SK-N-SH treated with all-trans-retinoic acid at 6 μM for 48 hours (cell line): Measurements from ENCODE around the gene PSMB5.

Experiments
- ATAC-seq: fragments of 200-7000 bp; cut with Tn5 transposase; 3 replicates; pipeline ENCODE4 v1.9.1; 2020; ENCODE audit warnings: mild to moderate bottlenecking, moderate library complexity
- ARNTL ChIP-seq: fragments of 450-650 bp; formaldehyde crosslinking; IDR thresholded peaks from 2 replicates; pipeline ENCODE4 v1.5.0; 2020; ENCODE audit warnings: low read depth, mild to moderate bottlenecking, moderate library complexity, borderline replicate concordance
- BACH2 ChIP-seq: fragments of 250-450 bp; sonication (Bioruptor Pico); IDR thresholded peaks from 2 replicates; pipeline ENCODE4 v1.9.0; 2021; ENCODE audit warnings: mild to moderate bottlenecking, borderline replicate concordance
- CSDC2 ChIP-seq: fragments of 250-450 bp; sonication (Bioruptor Pico); IDR thresholded peaks from 2 replicates; pipeline ENCODE4 v1.5.0; 2020; ENCODE audit warnings: mild to moderate bottlenecking, moderate library complexity
- ESRRG ChIP-seq: fragments of 250-450 bp; sonication (Bioruptor Pico); IDR thresholded peaks from 2 replicates; pipeline ENCODE4 v1.6.1; 2021; ENCODE audit warnings: mild to moderate bottlenecking
- GLIS3 ChIP-seq: fragments of 250-450 bp; sonication (Bioruptor Pico); IDR thresholded peaks from 2 replicates; pipeline ENCODE4 v1.5.0; 2020; ENCODE audit warnings: mild to moderate bottlenecking, moderate library complexity
- OSR1 ChIP-seq: fragments of 250-450 bp; sonication (Bioruptor Pico); IDR thresholded peaks from 2 replicates; pipeline ENCODE4 v1.8.0; 2022; ENCODE audit warnings: moderate library complexity, mild to moderate bottlenecking, inconsistent platforms
- PPARA ChIP-seq: fragments of 250-450 bp; sonication (Bioruptor Pico); IDR thresholded peaks from 2 replicates; pipeline ENCODE4 v1.5.0; 2020; ENCODE audit warnings: mild to moderate bottlenecking, borderline replicate concordance
- RARB ChIP-seq: fragments of 250-450 bp; sonication (Bioruptor Pico); IDR thresholded peaks from 2 replicates; pipeline ENCODE4 v1.8.0; 2021; ENCODE audit warnings: mild to moderate bottlenecking, moderate library complexity
- SNAI2 ChIP-seq: fragments of 250-450 bp; sonication (Bioruptor Pico); IDR thresholded peaks from 2 replicates; pipeline ENCODE4 v1.5.0; 2020; ENCODE audit warnings: mild to moderate bottlenecking, moderate library complexity
- TCF4 ChIP-seq: fragments of 250-450 bp; sonication (Bioruptor Pico); IDR thresholded peaks from 2 replicates; pipeline ENCODE4 v1.8.0; 2021; ENCODE audit warnings: mild to moderate bottlenecking, moderate library complexity, borderline replicate concordance
- TOX ChIP-seq: fragments of 250-450 bp; sonication (Bioruptor Pico); IDR thresholded peaks from 2 replicates; pipeline ENCODE4 v1.8.0; 2021; ENCODE audit warnings: mild to moderate bottlenecking, moderate library complexity, borderline replicate concordance
- ZC3H10 ChIP-seq: fragments of 250-450 bp; sonication (Bioruptor Pico); IDR thresholded peaks from 2 replicates; pipeline ENCODE4 v1.5.1; 2021; ENCODE audit warnings: mild to moderate bottlenecking, moderate library complexity
- ZNF565 ChIP-seq: fragments of 450-650 bp; formaldehyde crosslinking; conservative IDR thresholded peaks from 2 replicates; pipeline ENCODE4 v1.5.0; 2020; ENCODE audit warnings: low read depth, mild to moderate bottlenecking, moderate library complexity
- ZNF70 ChIP-seq: fragments of 450-650 bp; formaldehyde crosslinking; IDR thresholded peaks from 2 replicates; pipeline ENCODE4 v1.5.0; 2020; ENCODE audit warnings: mild to moderate bottlenecking, moderate library complexity
- ZNF8 ChIP-seq: fragments of 450-650 bp; formaldehyde crosslinking; IDR thresholded peaks from 2 replicates; pipeline ENCODE4 v1.5.0; 2020; ENCODE audit warnings: mild to moderate bottlenecking, moderate library complexity
- TF ChIP-seq, protein P1 (sequence below): fragments of 250-450 bp; sonication (Bioruptor Pico); IDR thresholded peaks from 2 replicates; pipeline ENCODE4 v1.8.0; 2020; ENCODE audit warnings: mild to moderate bottlenecking, moderate library complexity, borderline replicate concordance
- TF ChIP-seq, protein P2 (sequence below): fragments of 250-450 bp; sonication (Bioruptor Pico); IDR thresholded peaks from 2 replicates; pipeline ENCODE4 v1.8.0; 2021; ENCODE audit warnings: low read depth, mild to moderate bottlenecking, moderate library complexity, borderline replicate concordance
- TF ChIP-seq, protein P3 (sequence below): fragments of 250-450 bp; sonication (Bioruptor Pico); IDR thresholded peaks from 2 replicates; pipeline ENCODE4 v1.5.0; 2020; ENCODE audit warnings: mild to moderate bottlenecking, moderate library complexity

PSMB5 gene

DNA sequence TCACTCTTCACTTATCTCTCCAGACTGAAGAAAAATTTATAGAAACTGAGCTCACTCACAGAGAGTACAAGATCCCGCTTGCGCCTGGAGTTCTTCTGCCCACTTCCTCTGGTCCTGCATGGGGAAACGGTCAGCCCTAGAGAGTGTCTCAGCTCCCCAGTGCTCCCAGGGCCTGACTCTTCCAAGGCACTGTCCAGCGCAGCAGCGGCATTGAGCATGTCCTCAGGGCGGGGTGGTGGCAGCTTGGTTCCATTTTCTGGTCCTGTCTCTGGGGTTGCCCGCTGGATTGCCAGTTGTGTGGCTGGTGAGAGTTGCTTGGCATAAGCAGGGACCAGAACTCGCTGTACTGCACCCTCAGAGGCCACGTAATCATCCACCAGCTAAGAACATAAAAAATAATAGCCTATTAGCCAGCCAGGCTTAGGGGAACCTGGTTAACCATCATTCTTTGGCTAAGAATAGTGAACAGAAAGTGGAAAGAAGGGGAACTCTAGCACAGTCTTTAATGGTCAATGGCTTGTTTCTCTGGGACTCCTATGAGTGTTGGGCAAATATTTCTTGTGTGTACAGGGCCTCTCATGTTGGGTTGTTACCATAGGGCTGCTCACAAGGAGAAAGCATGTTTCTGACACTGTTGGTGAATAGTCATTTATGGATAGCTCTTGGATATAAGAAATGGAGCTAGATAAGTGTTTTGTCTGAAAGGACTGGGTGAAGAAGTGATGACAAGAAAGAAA is 38.6 kb downstream of the PSMB5 start:
- no peak for ATAC-seq
- TF ChIP-seq ZNF70 = no peak
- TF ChIP-seq ZNF565 (CRISPR knock-in tag) = no peak
- TF ChIP-seq, protein P1, sequence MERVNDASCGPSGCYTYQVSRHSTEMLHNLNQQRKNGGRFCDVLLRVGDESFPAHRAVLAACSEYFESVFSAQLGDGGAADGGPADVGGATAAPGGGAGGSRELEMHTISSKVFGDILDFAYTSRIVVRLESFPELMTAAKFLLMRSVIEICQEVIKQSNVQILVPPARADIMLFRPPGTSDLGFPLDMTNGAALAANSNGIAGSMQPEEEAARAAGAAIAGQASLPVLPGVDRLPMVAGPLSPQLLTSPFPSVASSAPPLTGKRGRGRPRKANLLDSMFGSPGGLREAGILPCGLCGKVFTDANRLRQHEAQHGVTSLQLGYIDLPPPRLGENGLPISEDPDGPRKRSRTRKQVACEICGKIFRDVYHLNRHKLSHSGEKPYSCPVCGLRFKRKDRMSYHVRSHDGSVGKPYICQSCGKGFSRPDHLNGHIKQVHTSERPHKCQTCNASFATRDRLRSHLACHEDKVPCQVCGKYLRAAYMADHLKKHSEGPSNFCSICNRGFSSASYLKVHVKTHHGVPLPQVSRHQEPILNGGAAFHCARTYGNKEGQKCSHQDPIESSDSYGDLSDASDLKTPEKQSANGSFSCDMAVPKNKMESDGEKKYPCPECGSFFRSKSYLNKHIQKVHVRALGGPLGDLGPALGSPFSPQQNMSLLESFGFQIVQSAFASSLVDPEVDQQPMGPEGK = no peak
- TF ChIP-seq OSR1 (CRISPR knock-in tag) = no peak
- TF ChIP-seq SNAI2 (CRISPR knock-in tag) = no peak
- TF ChIP-seq CSDC2 (CRISPR knock-in tag) = no peak
- no peak for TF ChIP-seq TOX
- TF ChIP-seq, protein P2, sequence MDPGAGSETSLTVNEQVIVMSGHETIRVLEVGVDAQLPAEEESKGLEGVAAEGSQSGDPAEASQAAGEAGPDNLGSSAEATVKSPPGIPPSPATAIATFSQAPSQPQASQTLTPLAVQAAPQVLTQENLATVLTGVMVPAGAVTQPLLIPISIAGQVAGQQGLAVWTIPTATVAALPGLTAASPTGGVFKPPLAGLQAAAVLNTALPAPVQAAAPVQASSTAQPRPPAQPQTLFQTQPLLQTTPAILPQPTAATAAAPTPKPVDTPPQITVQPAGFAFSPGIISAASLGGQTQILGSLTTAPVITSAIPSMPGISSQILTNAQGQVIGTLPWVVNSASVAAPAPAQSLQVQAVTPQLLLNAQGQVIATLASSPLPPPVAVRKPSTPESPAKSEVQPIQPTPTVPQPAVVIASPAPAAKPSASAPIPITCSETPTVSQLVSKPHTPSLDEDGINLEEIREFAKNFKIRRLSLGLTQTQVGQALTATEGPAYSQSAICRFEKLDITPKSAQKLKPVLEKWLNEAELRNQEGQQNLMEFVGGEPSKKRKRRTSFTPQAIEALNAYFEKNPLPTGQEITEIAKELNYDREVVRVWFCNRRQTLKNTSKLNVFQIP (CRISPR knock-in tag) = no peak
- TF ChIP-seq ZC3H10 (CRISPR knock-in tag) = no peak
- no peak for TF ChIP-seq RARB (CRISPR knock-in tag)
- no peak for TF ChIP-seq GLIS3 (CRISPR knock-in tag)
- TF ChIP-seq PPARA (CRISPR knock-in tag) = no peak
- no peak for TF ChIP-seq BACH2 (CRISPR knock-in tag)
- TF ChIP-seq, protein P3, sequence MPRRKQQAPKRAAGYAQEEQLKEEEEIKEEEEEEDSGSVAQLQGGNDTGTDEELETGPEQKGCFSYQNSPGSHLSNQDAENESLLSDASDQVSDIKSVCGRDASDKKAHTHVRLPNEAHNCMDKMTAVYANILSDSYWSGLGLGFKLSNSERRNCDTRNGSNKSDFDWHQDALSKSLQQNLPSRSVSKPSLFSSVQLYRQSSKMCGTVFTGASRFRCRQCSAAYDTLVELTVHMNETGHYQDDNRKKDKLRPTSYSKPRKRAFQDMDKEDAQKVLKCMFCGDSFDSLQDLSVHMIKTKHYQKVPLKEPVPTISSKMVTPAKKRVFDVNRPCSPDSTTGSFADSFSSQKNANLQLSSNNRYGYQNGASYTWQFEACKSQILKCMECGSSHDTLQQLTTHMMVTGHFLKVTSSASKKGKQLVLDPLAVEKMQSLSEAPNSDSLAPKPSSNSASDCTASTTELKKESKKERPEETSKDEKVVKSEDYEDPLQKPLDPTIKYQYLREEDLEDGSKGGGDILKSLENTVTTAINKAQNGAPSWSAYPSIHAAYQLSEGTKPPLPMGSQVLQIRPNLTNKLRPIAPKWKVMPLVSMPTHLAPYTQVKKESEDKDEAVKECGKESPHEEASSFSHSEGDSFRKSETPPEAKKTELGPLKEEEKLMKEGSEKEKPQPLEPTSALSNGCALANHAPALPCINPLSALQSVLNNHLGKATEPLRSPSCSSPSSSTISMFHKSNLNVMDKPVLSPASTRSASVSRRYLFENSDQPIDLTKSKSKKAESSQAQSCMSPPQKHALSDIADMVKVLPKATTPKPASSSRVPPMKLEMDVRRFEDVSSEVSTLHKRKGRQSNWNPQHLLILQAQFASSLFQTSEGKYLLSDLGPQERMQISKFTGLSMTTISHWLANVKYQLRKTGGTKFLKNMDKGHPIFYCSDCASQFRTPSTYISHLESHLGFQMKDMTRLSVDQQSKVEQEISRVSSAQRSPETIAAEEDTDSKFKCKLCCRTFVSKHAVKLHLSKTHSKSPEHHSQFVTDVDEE = no peak

DNA sequence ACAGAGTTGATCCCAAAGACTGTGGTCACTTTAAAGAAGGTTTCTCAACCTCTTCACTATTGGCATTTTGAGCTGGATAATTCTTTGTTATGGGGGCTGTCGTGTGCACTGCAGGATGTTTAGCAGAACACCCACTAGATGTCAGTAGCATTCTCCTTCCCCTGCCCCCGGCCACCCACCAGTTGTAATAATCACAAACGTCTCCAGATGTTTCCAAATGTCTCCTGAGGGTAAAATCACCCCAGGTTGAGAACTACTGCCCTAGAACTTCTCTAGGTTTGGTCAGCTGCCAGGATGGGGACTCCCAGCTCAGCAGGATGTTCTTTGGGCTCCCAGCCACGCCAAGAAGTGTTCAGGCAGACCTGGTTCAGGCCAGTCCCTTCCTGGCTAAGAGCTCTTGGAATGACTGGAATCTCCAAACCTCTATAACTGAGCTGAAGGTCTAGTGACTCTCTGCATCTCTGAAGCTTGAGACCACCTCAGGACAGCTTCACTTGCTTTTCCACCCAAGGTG is 39.9 kb downstream of the PSMB5 start:
- ATAC-seq = peak; percentile 91
- TF ChIP-seq ZNF70 (no peak), TCF4 (CRISPR knock-in tag) (no peak), ESRRG (no peak), PPARA (CRISPR knock-in tag) (no peak), SNAI2 (CRISPR knock-in tag) (no peak), ARNTL (CRISPR knock-in tag) (no peak), RARB (CRISPR knock-in tag) (no peak), CSDC2 (CRISPR knock-in tag) (no peak), BACH2 (CRISPR knock-in tag) (no peak), TOX (no peak), GLIS3 (CRISPR knock-in tag) (no peak), ZC3H10 (CRISPR knock-in tag) (no peak), ZNF8 (CRISPR knock-in tag) (no peak)
- TF ChIP-seq, protein P2 (CRISPR knock-in tag) = no peak
- TF ChIP-seq, protein P3 = no peak
